GM15510 (cell line): ENCODE data around the gene SCNN1B.

Experiments used
- POLR2A ChIP-seq: IDR thresholded peaks from 3 replicates; pipeline ENCODE4 v1.6.1; 2011; ENCODE audit warnings: borderline replicate concordance; ENCODE audit not compliant: insufficient read length; ENCODE audit errors: extremely low read depth

Gene SCNN1B

GRCh38 chr16:23410176-23410575 lies 108.1 kb downstream of the SCNN1B start:
- no peak for TF ChIP-seq POLR2A

GRCh38 chr16:23414731-23415130 lies 112.6 kb downstream of the SCNN1B start:
- no peak for TF ChIP-seq POLR2A

- no peak for TF ChIP-seq POLR2A
Measured at GRCh38 chr16:23416816-23417215, 114.7 kb downstream of the SCNN1B start.

- no peak for TF ChIP-seq POLR2A
Measured at GRCh38 chr16:23420011-23420410, 117.9 kb downstream of the SCNN1B start.

GRCh38 chr16:23423496-23424049 lies 121.5 kb downstream of the SCNN1B start:
- TF ChIP-seq POLR2A: no peak

- TF ChIP-seq POLR2A: no peak
Measured at GRCh38 chr16:23424292-23424958, 122.3 kb downstream of the SCNN1B start.

GRCh38 chr16:23428351-23428750 lies 126.2 kb downstream of the SCNN1B start:
- no peak for TF ChIP-seq POLR2A
